ENCODE data around the gene CCDC183.
"Not testable (repeated sequence)": the region's sequence is repeated elsewhere in the genome, so short reads cannot be mapped to it uniquely, and the experiment has no call there.

CCDC183 gene

GRCh38 chr9:136839229-136840139 is 43.3 kb downstream of the CCDC183 start:
- Histone ChIP-seq H3K4me3 (ENCODE audit: low read length) (no peak overlapping the region), H3K27me3 (replicated peaks; ENCODE audit: control insufficient read depth, insufficient read depth, low read length) (no peaks in the 10 kb centered on the region), H3K36me3 (ENCODE audit: control insufficient read depth, insufficient read depth, low read length, severe bottlenecking) (peaks cover 15% of the 10 kb centered on the region), H3K9ac (ENCODE audit: low read length) (no peak overlapping the region), H3K4me1 (ENCODE audit: control insufficient read depth, insufficient read depth, low read length) (peaks cover 8% of the 10 kb centered on the region), H3K9me3 (ENCODE audit: control insufficient read depth, low read length) (no peaks in the 10 kb centered on the region)
- no peak for DNase-seq (ENCODE audit: low read depth)

- peaks cover 8% of the 10 kb centered on the region for H3K4me1 ChIP-seq (ENCODE audit: control insufficient read depth, insufficient read depth, low read length)
- H3K27me3 ChIP-seq (replicated peaks; ENCODE audit: control insufficient read depth, insufficient read depth, low read length) = no peaks in the 10 kb centered on the region
- no peaks in the 10 kb centered on the region for H3K9me3 ChIP-seq (ENCODE audit: control insufficient read depth, low read length)
- DNase-seq (ENCODE audit: low read depth) = no peak
- H3K4me3 ChIP-seq (ENCODE audit: low read length) = no peak overlapping the region
- H3K36me3 ChIP-seq (ENCODE audit: control insufficient read depth, insufficient read depth, low read length, severe bottlenecking) = peaks cover 15% of the 10 kb centered on the region
- H3K9ac ChIP-seq (ENCODE audit: low read length) = no peak overlapping the region
Observed at GRCh38 chr9:136840140-136840876, 44.2 kb downstream of the CCDC183 start.

GRCh38 chr9:136840877-136841645 is 44.9 kb downstream of the CCDC183 start:
- no peaks in the 10 kb centered on the region for H3K9me3 ChIP-seq (ENCODE audit: control insufficient read depth, low read length)
- peak; percentile 42 for DNase-seq (ENCODE audit: low read depth)
- peaks cover 15% of the 10 kb centered on the region for H3K36me3 ChIP-seq (ENCODE audit: control insufficient read depth, insufficient read depth, low read length, severe bottlenecking)
- H3K4me3 ChIP-seq (ENCODE audit: low read length) = no peak overlapping the region
- no peak overlapping the region for H3K9ac ChIP-seq (ENCODE audit: low read length)
- no peaks in the 10 kb centered on the region for H3K27me3 ChIP-seq (replicated peaks; ENCODE audit: control insufficient read depth, insufficient read depth, low read length)
- peaks cover 8% of the 10 kb centered on the region for H3K4me1 ChIP-seq (ENCODE audit: control insufficient read depth, insufficient read depth, low read length)

GRCh38 chr9:136841646-136842379 is 45.7 kb downstream of the CCDC183 start:
- H3K4me1 ChIP-seq (ENCODE audit: control insufficient read depth, insufficient read depth, low read length); DNase-seq (ENCODE audit: low read depth); H3K9ac ChIP-seq (ENCODE audit: low read length); H3K27me3 ChIP-seq (replicated peaks; ENCODE audit: control insufficient read depth, insufficient read depth, low read length); H3K9me3 ChIP-seq (ENCODE audit: control insufficient read depth, low read length); H3K4me3 ChIP-seq (ENCODE audit: low read length): not testable (repeated sequence)
- H3K36me3 ChIP-seq (ENCODE audit: control insufficient read depth, insufficient read depth, low read length, severe bottlenecking) = peaks cover 15% of the 10 kb centered on the region

- DNase-seq (ENCODE audit: low read depth) = peak; percentile 86
- peaks cover 15% of the 10 kb centered on the region for H3K36me3 ChIP-seq (ENCODE audit: control insufficient read depth, insufficient read depth, low read length, severe bottlenecking)
- H3K9me3 ChIP-seq (ENCODE audit: control insufficient read depth, low read length); H3K27me3 ChIP-seq (replicated peaks; ENCODE audit: control insufficient read depth, insufficient read depth, low read length); H3K4me1 ChIP-seq (ENCODE audit: control insufficient read depth, insufficient read depth, low read length): not testable (repeated sequence)
- peak within 1 kb of the TSS; percentile 74 for H3K4me3 ChIP-seq (ENCODE audit: low read length)
- H3K9ac ChIP-seq (ENCODE audit: low read length) = peak within 1 kb of the TSS; percentile 58
Observed at GRCh38 chr9:136842380-136842948, 46.3 kb downstream of the CCDC183 start, which contains the start of gene AJM1. Gene AJM1 (plus strand): TSS chr9:136842478. CDS start chr9:136844415, 1,937 bp downstream.

GRCh38 chr9:136843159-136843800 is 47.1 kb downstream of the CCDC183 start:
- H3K4me3 ChIP-seq (ENCODE audit: low read length); H3K9me3 ChIP-seq (ENCODE audit: control insufficient read depth, low read length): not testable (repeated sequence)

GRCh38 chr9:136843801-136844740 is 47.9 kb downstream of the CCDC183 start:
- H3K4me3 ChIP-seq (ENCODE audit: low read length) = not testable (repeated sequence)

More at GRCh38 chr9:136843159-136843800, 47.1 kb downstream of the CCDC183 start:
- not testable (repeated sequence) for DNase-seq (ENCODE audit: low read depth); H3K27me3 ChIP-seq (replicated peaks; ENCODE audit: control insufficient read depth, insufficient read depth, low read length); H3K9ac ChIP-seq (ENCODE audit: low read length); H3K4me1 ChIP-seq (ENCODE audit: control insufficient read depth, insufficient read depth, low read length)
- peaks cover 15% of the 10 kb centered on the region for H3K36me3 ChIP-seq (ENCODE audit: control insufficient read depth, insufficient read depth, low read length, severe bottlenecking)

GRCh38 chr9:136844761-136845464 is 48.8 kb downstream of the CCDC183 start:
- Histone ChIP-seq H3K27me3 (replicated peaks; ENCODE audit: control insufficient read depth, insufficient read depth, low read length) (no peaks in the 10 kb centered on the region), H3K9me3 (ENCODE audit: control insufficient read depth, low read length) (no peaks in the 10 kb centered on the region), H3K9ac (ENCODE audit: low read length) (no peak overlapping the region), H3K4me1 (ENCODE audit: control insufficient read depth, insufficient read depth, low read length) (peaks cover 11% of the 10 kb centered on the region), H3K4me3 (ENCODE audit: low read length) (no peak overlapping the region), H3K36me3 (ENCODE audit: control insufficient read depth, insufficient read depth, low read length, severe bottlenecking) (peaks cover under 1% of the 10 kb centered on the region)
- DNase-seq (ENCODE audit: low read depth) = peak; percentile 28

More at GRCh38 chr9:136843801-136844740, 47.9 kb downstream of the CCDC183 start:
- H3K9me3 ChIP-seq (ENCODE audit: control insufficient read depth, low read length); H3K27me3 ChIP-seq (replicated peaks; ENCODE audit: control insufficient read depth, insufficient read depth, low read length); H3K4me1 ChIP-seq (ENCODE audit: control insufficient read depth, insufficient read depth, low read length); H3K36me3 ChIP-seq (ENCODE audit: control insufficient read depth, insufficient read depth, low read length, severe bottlenecking); H3K9ac ChIP-seq (ENCODE audit: low read length): not testable (repeated sequence)
- DNase-seq (ENCODE audit: low read depth) = peak; percentile 72
